Measurements from ENCODE around the gene PEAK3. TPM values are rescaled to one million over a fixed set of nuclear protein-coding genes. Genes with fewer than 3 reads are reported as not detected.

PEAK3 gene
- total and polyA plus RNA-seq, 5 donors from 2014 or later: 0.10 to 0.32 (median 0.15) TPM; not detected in 1

GRCh38 chr19:2303211-2303798 lies 21.3 kb upstream of the PEAK3 start:
- H3K27ac Mint-ChIP-seq: peak overlapping the region in 1 of 3 donors; percentile 26
- Histone ChIP-seq H3K4me1 (ENCODE audit: control insufficient read depth, insufficient read depth, low read length, poor library complexity, severe bottlenecking) (peaks cover 24% of the 10 kb centered on the region), H3K36me3 (ENCODE audit: control insufficient read depth, insufficient read depth, low read length) (no peaks in the 10 kb centered on the region), H3K27me3 (ENCODE audit: control insufficient read depth, insufficient read depth, low read length) (peaks cover 3% of the 10 kb centered on the region), H3K27ac (ENCODE audit: insufficient read depth, low read length, poor library complexity, severe bottlenecking) (no peak overlapping the region), H3K9me3 (ENCODE audit: control insufficient read depth in 2 of 2, low read length in 2 of 2) (no peaks in the 10 kb centered on the region), H3K4me3 (ENCODE audit: low read depth, low read length) (no peak overlapping the region)
- ATAC-seq (ENCODE audit: low read depth in 2 of 2) (no peak), DNase-seq (no peak)
- H3K36me3 Mint-ChIP-seq: no peaks in the 10 kb centered on the region
- peaks cover 0 to 9% (median 6%) of the 10 kb centered on the region in 4 donors for H3K4me1 Mint-ChIP-seq
- no peaks in the 10 kb centered on the region for H3K9me3 Mint-ChIP-seq
- peak overlapping the region in 2 of 4 donors; percentile 30 to 73 for H3K4me3 Mint-ChIP-seq
- H3K27me3 Mint-ChIP-seq: peaks cover 44% of the 10 kb centered on the region

GRCh38 chr19:2302319-2303210 lies 20.6 kb upstream of the PEAK3 start:
- H3K36me3 Mint-ChIP-seq: no peaks in the 10 kb centered on the region
- no peak overlapping the region for H3K27ac Mint-ChIP-seq
- ATAC-seq (ENCODE audit: low read depth in 2 of 2) (peak in 1 of 2 donors; percentile 44), DNase-seq (no peak)
- H3K27me3 ChIP-seq (ENCODE audit: control insufficient read depth, insufficient read depth, low read length): peaks cover 3% of the 10 kb centered on the region
- peak overlapping the region; percentile 27 to 78 (median 52) for H3K4me3 Mint-ChIP-seq
- peaks cover 43% of the 10 kb centered on the region for H3K27me3 Mint-ChIP-seq
- no peak overlapping the region for H3K4me3 ChIP-seq (ENCODE audit: low read depth, low read length)
- H3K9me3 ChIP-seq (ENCODE audit: control insufficient read depth in 2 of 2, low read length in 2 of 2): no peaks in the 10 kb centered on the region
- peaks cover 0 to 9% (median 6%) of the 10 kb centered on the region in 4 donors for H3K4me1 Mint-ChIP-seq
- H3K9me3 Mint-ChIP-seq: no peaks in the 10 kb centered on the region
- no peaks in the 10 kb centered on the region for H3K36me3 ChIP-seq (ENCODE audit: control insufficient read depth, insufficient read depth, low read length)
- no peak overlapping the region for H3K27ac ChIP-seq (ENCODE audit: insufficient read depth, low read length, poor library complexity, severe bottlenecking)
- peaks cover 20% of the 10 kb centered on the region for H3K4me1 ChIP-seq (ENCODE audit: control insufficient read depth, insufficient read depth, low read length, poor library complexity, severe bottlenecking)

GRCh38 chr19:2300533-2300932 lies 18.6 kb upstream of the PEAK3 start:
- H3K9me3 ChIP-seq (ENCODE audit: control insufficient read depth in 2 of 2, low read length in 2 of 2): no peaks in the 10 kb centered on the region
- Mint-ChIP-seq H3K4me3 (no peak overlapping the region), H3K9me3 (no peaks in the 10 kb centered on the region), H3K4me1 (peaks cover 0 to 12% (median 7%) of the 10 kb centered on the region in 4 donors), H3K36me3 (no peaks in the 10 kb centered on the region), H3K27me3 (peaks cover 27% of the 10 kb centered on the region), H3K27ac (no peak overlapping the region)
- ATAC-seq (ENCODE audit: low read depth in 2 of 2) (no peak), DNase-seq (no peak)
- H3K27ac ChIP-seq (ENCODE audit: insufficient read depth, low read length, poor library complexity, severe bottlenecking): no peak overlapping the region
- H3K36me3 ChIP-seq (ENCODE audit: control insufficient read depth, insufficient read depth, low read length): no peaks in the 10 kb centered on the region
- no peaks in the 10 kb centered on the region for H3K27me3 ChIP-seq (ENCODE audit: control insufficient read depth, insufficient read depth, low read length)
- no peak overlapping the region for H3K4me3 ChIP-seq (ENCODE audit: low read depth, low read length)
- H3K4me1 ChIP-seq (ENCODE audit: control insufficient read depth, insufficient read depth, low read length, poor library complexity, severe bottlenecking): peaks cover 15% of the 10 kb centered on the region

GRCh38 chr19:2296141-2296540 lies 14.2 kb upstream of the PEAK3 start:
- Mint-ChIP-seq H3K27me3 (no peaks in the 10 kb centered on the region), H3K4me1 (peaks cover 0 to 20% (median 12%) of the 10 kb centered on the region in 4 donors), H3K9me3 (no peaks in the 10 kb centered on the region), H3K36me3 (peaks cover 12% of the 10 kb centered on the region), H3K4me3 (no peak overlapping the region), H3K27ac (no peak overlapping the region)
- Histone ChIP-seq H3K36me3 (ENCODE audit: control insufficient read depth, insufficient read depth, low read length) (no peaks in the 10 kb centered on the region), H3K4me3 (ENCODE audit: low read depth, low read length) (no peak overlapping the region), H3K4me1 (ENCODE audit: control insufficient read depth, insufficient read depth, low read length, poor library complexity, severe bottlenecking) (peaks cover 8% of the 10 kb centered on the region), H3K27ac (ENCODE audit: insufficient read depth, low read length, poor library complexity, severe bottlenecking) (no peak overlapping the region), H3K9me3 (ENCODE audit: control insufficient read depth in 2 of 2, low read length in 2 of 2) (no peaks in the 10 kb centered on the region), H3K27me3 (ENCODE audit: control insufficient read depth, insufficient read depth, low read length) (no peaks in the 10 kb centered on the region)
- ATAC-seq (ENCODE audit: low read depth in 2 of 2): no peak
- no peak for DNase-seq

GRCh38 chr19:2294687-2295335 lies 12.8 kb upstream of the PEAK3 start:
- ATAC-seq (ENCODE audit: low read depth in 2 of 2) (no peak), DNase-seq (no peak)
- H3K9me3 Mint-ChIP-seq: no peaks in the 10 kb centered on the region
- Histone ChIP-seq H3K27ac (ENCODE audit: insufficient read depth, low read length, poor library complexity, severe bottlenecking) (no peak overlapping the region), H3K4me1 (ENCODE audit: control insufficient read depth, insufficient read depth, low read length, poor library complexity, severe bottlenecking) (peaks cover 17% of the 10 kb centered on the region), H3K9me3 (ENCODE audit: control insufficient read depth in 2 of 2, low read length in 2 of 2) (no peaks in the 10 kb centered on the region), H3K36me3 (ENCODE audit: control insufficient read depth, insufficient read depth, low read length) (no peaks in the 10 kb centered on the region), H3K4me3 (ENCODE audit: low read depth, low read length) (no peak overlapping the region), H3K27me3 (ENCODE audit: control insufficient read depth, insufficient read depth, low read length) (no peaks in the 10 kb centered on the region)
- H3K4me1 Mint-ChIP-seq: peaks cover 0 to 27% (median 12%) of the 10 kb centered on the region in 4 donors
- no peaks in the 10 kb centered on the region for H3K27me3 Mint-ChIP-seq
- H3K36me3 Mint-ChIP-seq: peaks cover 12% of the 10 kb centered on the region
- H3K27ac Mint-ChIP-seq: peak overlapping the region in 1 of 3 donors; percentile 48
- H3K4me3 Mint-ChIP-seq: peak overlapping the region in 2 of 4 donors; percentile 47 to 54

- Mint-ChIP-seq H3K27ac (no peak overlapping the region), H3K4me3 (peak overlapping the region in 3 of 4 donors; percentile 83 to 94 (median 88)), H3K4me1 (peaks cover 6 to 43% (median 27%) of the 10 kb centered on the region in 4 donors), H3K9me3 (peaks cover 0 to 1% (median 0%) of the 10 kb centered on the region in 7 donors), H3K27me3 (no peaks in the 10 kb centered on the region), H3K36me3 (peaks cover 12% of the 10 kb centered on the region)
- H3K4me3 ChIP-seq (ENCODE audit: low read depth, low read length): peak overlapping the region; percentile 37
- H3K9me3 ChIP-seq (ENCODE audit: control insufficient read depth in 2 of 2, low read length in 2 of 2): no peaks in the 10 kb centered on the region
- DNase-seq: no peak
- no peaks in the 10 kb centered on the region for H3K27me3 ChIP-seq (ENCODE audit: control insufficient read depth, insufficient read depth, low read length)
- H3K4me1 ChIP-seq (ENCODE audit: control insufficient read depth, insufficient read depth, low read length, poor library complexity, severe bottlenecking): peaks cover 30% of the 10 kb centered on the region
- no peaks in the 10 kb centered on the region for H3K36me3 ChIP-seq (ENCODE audit: control insufficient read depth, insufficient read depth, low read length)
- no peak for ATAC-seq (ENCODE audit: low read depth in 2 of 2)
- H3K27ac ChIP-seq (ENCODE audit: insufficient read depth, low read length, poor library complexity, severe bottlenecking): peak overlapping the region; percentile 23
Measured at GRCh38 chr19:2291185-2291751, 9.3 kb upstream of the PEAK3 start.

- Mint-ChIP-seq H3K36me3 (peaks cover 12% of the 10 kb centered on the region), H3K4me3 (peak overlapping the region; percentile 83 to 94 (median 87)), H3K9me3 (peaks cover 0 to 1% (median 0%) of the 10 kb centered on the region in 7 donors), H3K27me3 (no peaks in the 10 kb centered on the region), H3K4me1 (peaks cover 6 to 43% (median 26%) of the 10 kb centered on the region in 4 donors), H3K27ac (peak overlapping the region in 2 of 3 donors; percentile 43 to 55)
- H3K27ac ChIP-seq (ENCODE audit: insufficient read depth, low read length, poor library complexity, severe bottlenecking): peak overlapping the region; percentile 63
- peak overlapping the region; percentile 37 for H3K4me3 ChIP-seq (ENCODE audit: low read depth, low read length)
- H3K9me3 ChIP-seq (ENCODE audit: control insufficient read depth in 2 of 2, low read length in 2 of 2): no peaks in the 10 kb centered on the region
- H3K36me3 ChIP-seq (ENCODE audit: control insufficient read depth, insufficient read depth, low read length): no peaks in the 10 kb centered on the region
- ATAC-seq (ENCODE audit: low read depth in 2 of 2) (peak; percentile 15 to 23), DNase-seq (peak in 2 of 3 donors; percentile 36 to 61)
- H3K4me1 ChIP-seq (ENCODE audit: control insufficient read depth, insufficient read depth, low read length, poor library complexity, severe bottlenecking): peaks cover 30% of the 10 kb centered on the region
- H3K27me3 ChIP-seq (ENCODE audit: control insufficient read depth, insufficient read depth, low read length): no peaks in the 10 kb centered on the region
Measured at GRCh38 chr19:2290441-2291184, 8.6 kb upstream of the PEAK3 start.

All from CD4-positive, CD25-positive, alpha-beta regulatory T cell (primary cell).